CD4-positive, CD25-positive, alpha-beta regulatory T cell (primary cell): ENCODE measurements around the gene DTWD2. TPM values are rescaled to one million over a fixed set of nuclear protein-coding genes. Genes with fewer than 3 reads are reported as not detected.
A peak's percentile ranks its signal among the peaks of the same experiment; 100 is the strongest.
"Not testable (repeated sequence)": the region's sequence is repeated elsewhere in the genome, so short reads cannot be mapped to it uniquely, and the experiment has no call there.

Experiments used
- ATAC-seq, 2 donors: fragments of 150-1000 bp; cut with Tn5 transposase; one replicate each; pipeline ENCODE4 v1.10.0; 2021; ENCODE audit warnings: low read depth in 2 of 2, moderate number of reproducible peaks in 2 of 2, moderate library complexity in 1 of 2
- DNase-seq, 3 donors: peaks; one replicate each; pipeline versions ENCODE4 v3.0.0 to v3.0.0-alpha.2; 2012 to 2022; ENCODE audit warnings: mixed read lengths in 1 of 3
- H3K27ac ChIP-seq: one replicate; pipeline ENCODE4 v1.7.0; 2013; ENCODE audit warnings: mild to moderate bottlenecking, low read length; ENCODE audit not compliant: insufficient read depth, poor library complexity, severe bottlenecking
- H3K27me3 ChIP-seq: one replicate; pipeline ENCODE4 v1.7.0; 2013; ENCODE audit warnings: low read length; ENCODE audit not compliant: control insufficient read depth, insufficient read depth
- H3K36me3 ChIP-seq: one replicate; pipeline ENCODE4 v1.7.0; 2013; ENCODE audit warnings: mild to moderate bottlenecking, low read length, moderate library complexity; ENCODE audit not compliant: control insufficient read depth, insufficient read depth
- H3K4me1 ChIP-seq: 2 replicates; pipeline ENCODE4 v1.7.0; 2013; ENCODE audit warnings: mild to moderate bottlenecking, low read length; ENCODE audit not compliant: insufficient read depth, control insufficient read depth, poor library complexity, severe bottlenecking
- H3K4me3 ChIP-seq: one replicate; pipeline ENCODE4 v1.7.0; 2013; ENCODE audit warnings: low read depth, mild to moderate bottlenecking, low read length, moderate library complexity
- H3K9me3 ChIP-seq, 2 experiments: 1 replicate in 1 of 2; 2 replicates in 1 of 2; pipeline ENCODE4 v1.7.0; 2013; ENCODE audit warnings: low read length in 2 of 2, mild to moderate bottlenecking in 1 of 2, moderate library complexity in 1 of 2; ENCODE audit not compliant: control insufficient read depth in 2 of 2
- H3K27ac Mint-ChIP-seq, 3 donors: one replicate each; pipeline ENCODE4 v1.8.0; 2020 to 2022; ENCODE audit warnings: mild to moderate bottlenecking in 3 of 3, mixed read lengths in 3 of 3, moderate library complexity in 2 of 3
- H3K27me3 Mint-ChIP-seq: one replicate; pipeline ENCODE4 v1.8.0; 2022; ENCODE audit warnings: mild to moderate bottlenecking, mixed read lengths
- H3K36me3 Mint-ChIP-seq: one replicate; pipeline ENCODE4 v1.8.0; 2020; ENCODE audit warnings: mixed read lengths
- H3K4me1 Mint-ChIP-seq, 4 donors: one replicate each; pipeline ENCODE4 v1.8.0; 2020 to 2022; ENCODE audit warnings: mixed read lengths in 4 of 4, mild to moderate bottlenecking in 1 of 4
- H3K4me3 Mint-ChIP-seq, 4 donors: one replicate each; pipeline ENCODE4 v1.8.0; 2020 to 2022; ENCODE audit warnings: mild to moderate bottlenecking in 4 of 4, mixed read lengths in 4 of 4, moderate library complexity in 3 of 4
- H3K9me3 Mint-ChIP-seq, 7 donors: one replicate each; pipeline ENCODE4 v1.8.0; 2020 to 2022; ENCODE audit warnings: mixed read lengths in 7 of 7, mild to moderate bottlenecking in 3 of 7, moderate library complexity in 2 of 7
- polyA plus RNA-seq, 4 donors: library from polyadenylated mRNA; unstranded; fragments of 300-500 nt; fragmentation: Illumina TruSeq; gene quantifications; one replicate each; pipeline ENCODE4 v1.2.3, GENCODE V29; 2021
- total RNA-seq: library from RNA; stranded (reverse); gene quantifications from one replicate; pipeline ENCODE4 v1.2.3, GENCODE V29; 2022

DTWD2 gene
- total and polyA plus RNA-seq, 5 donors from 2014 or later = 0.88 to 1.7 (median 1.6) TPM

DNA sequence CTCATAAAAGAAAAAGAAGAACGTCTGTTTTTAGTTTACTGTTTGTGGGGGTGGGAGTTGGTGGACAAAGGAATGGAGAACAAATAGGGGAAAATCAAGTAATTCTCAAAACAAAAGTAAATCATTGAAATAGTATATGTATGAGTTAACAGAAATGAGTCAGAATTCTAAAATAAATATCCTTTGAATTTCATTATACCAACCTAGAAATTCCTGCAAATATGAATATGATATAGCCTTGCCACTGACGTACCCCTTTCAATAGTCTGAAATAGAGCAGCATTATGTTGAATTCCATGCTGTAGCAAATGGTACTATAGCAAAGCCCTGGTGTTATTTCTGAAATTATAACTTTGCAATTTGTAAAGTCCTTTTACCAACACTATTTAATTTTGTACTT, 29.6 kb upstream of the DTWD2 start:
- Mint-ChIP-seq H3K4me1 (peaks cover 0 to 5% (median 4%) of the 10 kb centered on the region in 4 donors), H3K27ac (no peak overlapping the region), H3K9me3 (no peaks in the 10 kb centered on the region), H3K27me3 (peaks cover 5% of the 10 kb centered on the region), H3K36me3 (no peaks in the 10 kb centered on the region), H3K4me3 (no peak overlapping the region)
- Histone ChIP-seq H3K27ac (no peak overlapping the region), H3K9me3 (no peaks in the 10 kb centered on the region), H3K36me3 (no peaks in the 10 kb centered on the region), H3K4me3 (no peak overlapping the region), H3K4me1 (no peaks in the 10 kb centered on the region), H3K27me3 (no peaks in the 10 kb centered on the region)
- ATAC-seq = no peak
- DNase-seq = no peak

GRCh38 chr5:119016125-119016774, 27.9 kb upstream of the DTWD2 start:
- H3K9me3 Mint-ChIP-seq = no peaks in the 10 kb centered on the region
- H3K27ac Mint-ChIP-seq = no peak overlapping the region

DNA sequence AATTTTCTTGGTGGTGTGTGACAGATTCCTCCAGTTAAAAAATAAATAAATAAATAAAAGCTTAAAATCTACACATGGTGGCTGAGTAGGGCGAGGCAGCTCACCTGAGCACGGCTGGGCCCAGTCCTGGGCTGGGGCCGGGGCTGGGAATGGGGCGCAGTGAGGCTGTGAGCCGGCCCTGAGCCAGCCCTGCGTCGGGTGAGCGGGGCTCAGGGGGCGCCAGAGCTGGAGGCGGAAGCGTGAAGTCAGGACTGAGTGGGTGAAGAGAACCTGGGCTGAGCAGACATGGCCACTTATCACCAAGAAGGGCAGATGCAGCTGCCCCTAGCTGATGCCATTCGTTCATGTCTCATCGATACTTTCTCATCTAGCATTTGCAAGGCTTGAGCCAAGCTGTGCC, 22.8 kb upstream of the DTWD2 start:
- no peak overlapping the region for H3K4me3 Mint-ChIP-seq
- Histone ChIP-seq H3K4me3 (no peak overlapping the region), H3K9me3 (no peaks in the 10 kb centered on the region), H3K4me1 (no peaks in the 10 kb centered on the region), H3K27ac (no peak overlapping the region), H3K36me3 (no peaks in the 10 kb centered on the region), H3K27me3 (no peaks in the 10 kb centered on the region)
- H3K36me3 Mint-ChIP-seq = no peaks in the 10 kb centered on the region
- peaks cover 6% of the 10 kb centered on the region for H3K27me3 Mint-ChIP-seq
- ATAC-seq (no peak), DNase-seq (no peak)
- H3K9me3 Mint-ChIP-seq = no peaks in the 10 kb centered on the region
- H3K27ac Mint-ChIP-seq = no peak overlapping the region
- no peaks in the 10 kb centered on the region for H3K4me1 Mint-ChIP-seq

More at GRCh38 chr5:119016125-119016774, 27.9 kb upstream of the DTWD2 start:
- Mint-ChIP-seq H3K4me3 (no peak overlapping the region), H3K4me1 (no peaks in the 10 kb centered on the region), H3K27me3 (peaks cover 5% of the 10 kb centered on the region), H3K36me3 (no peaks in the 10 kb centered on the region)
- Histone ChIP-seq H3K4me1 (no peaks in the 10 kb centered on the region), H3K27me3 (no peaks in the 10 kb centered on the region), H3K4me3 (no peak overlapping the region), H3K9me3 (no peaks in the 10 kb centered on the region), H3K27ac (no peak overlapping the region), H3K36me3 (no peaks in the 10 kb centered on the region)
- no peak for DNase-seq
- peak; percentile 25 to 40 for ATAC-seq

GRCh38 chr5:119010206-119010605, 21.9 kb upstream of the DTWD2 start:
- peaks cover 6% of the 10 kb centered on the region for H3K27me3 Mint-ChIP-seq
- no peaks in the 10 kb centered on the region for H3K4me1 Mint-ChIP-seq
- H3K9me3 Mint-ChIP-seq = no peaks in the 10 kb centered on the region
- Histone ChIP-seq H3K36me3 (no peaks in the 10 kb centered on the region), H3K27ac (no peak overlapping the region), H3K9me3 (no peaks in the 10 kb centered on the region), H3K27me3 (no peaks in the 10 kb centered on the region), H3K4me3 (no peak overlapping the region), H3K4me1 (no peaks in the 10 kb centered on the region)
- no peak for DNase-seq
- H3K36me3 Mint-ChIP-seq = no peaks in the 10 kb centered on the region
- no peak overlapping the region for H3K27ac Mint-ChIP-seq
- ATAC-seq = no peak
- H3K4me3 Mint-ChIP-seq = no peak overlapping the region

DNA sequence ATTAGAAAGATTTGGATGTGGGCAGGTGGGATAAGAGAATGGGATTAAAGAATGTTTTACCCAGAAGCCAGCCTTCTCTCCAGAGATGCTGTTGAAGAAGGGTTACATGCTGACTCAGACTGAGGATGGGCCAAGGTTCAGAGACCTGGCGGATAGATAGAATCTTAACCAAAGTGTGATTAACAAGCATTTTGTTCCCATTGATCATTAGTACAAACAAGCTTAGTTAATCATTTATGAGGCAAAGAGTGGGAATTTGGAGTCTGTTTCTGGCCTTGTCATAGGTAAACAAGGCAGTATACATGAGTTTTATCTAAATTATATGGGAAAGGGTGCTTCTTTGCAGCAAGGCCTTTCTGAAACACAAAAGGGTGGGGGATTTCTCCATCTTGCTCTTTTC, 20.8 kb upstream of the DTWD2 start:
- Histone ChIP-seq H3K4me1 (no peaks in the 10 kb centered on the region), H3K4me3 (no peak overlapping the region), H3K36me3 (no peaks in the 10 kb centered on the region), H3K27me3 (no peaks in the 10 kb centered on the region), H3K9me3 (no peaks in the 10 kb centered on the region), H3K27ac (no peak overlapping the region)
- Mint-ChIP-seq H3K4me1 (no peaks in the 10 kb centered on the region), H3K27ac (no peak overlapping the region), H3K9me3 (peaks cover 0 to 1% (median 0%) of the 10 kb centered on the region in 7 donors), H3K4me3 (no peak overlapping the region), H3K27me3 (peaks cover 8% of the 10 kb centered on the region), H3K36me3 (no peaks in the 10 kb centered on the region)
- no peak for ATAC-seq
- no peak for DNase-seq

GRCh38 chr5:118999696-119000095, 11.3 kb upstream of the DTWD2 start:
- no peak overlapping the region for H3K4me3 ChIP-seq
- ATAC-seq (no peak), DNase-seq (no peak)
- peaks cover 8% of the 10 kb centered on the region for H3K27me3 ChIP-seq
- Mint-ChIP-seq H3K36me3 (peaks cover 4% of the 10 kb centered on the region), H3K27me3 (peaks cover 10% of the 10 kb centered on the region), H3K4me3 (no peak overlapping the region), H3K4me1 (no peaks in the 10 kb centered on the region), H3K27ac (no peak overlapping the region), H3K9me3 (peaks cover 2 to 31% (median 7%) of the 10 kb centered on the region in 7 donors)
- no peaks in the 10 kb centered on the region for H3K4me1 ChIP-seq
- peaks cover 13 to 18% of the 10 kb centered on the region in 2 experiments for H3K9me3 ChIP-seq
- H3K36me3 ChIP-seq = no peaks in the 10 kb centered on the region
- no peak overlapping the region for H3K27ac ChIP-seq

- H3K36me3 ChIP-seq, H3K4me1 Mint-ChIP-seq, H3K27me3 ChIP-seq, ATAC-seq, H3K27ac ChIP-seq, H3K4me3 ChIP-seq, DNase-seq, H3K4me3 Mint-ChIP-seq, H3K36me3 Mint-ChIP-seq, H3K27ac Mint-ChIP-seq, H3K4me1 ChIP-seq: not testable (repeated sequence)
- peaks cover 13 to 18% of the 10 kb centered on the region in 2 experiments for H3K9me3 ChIP-seq
- Mint-ChIP-seq H3K9me3 (peaks cover 2 to 31% (median 7%) of the 10 kb centered on the region in 7 donors), H3K27me3 (peaks cover 12% of the 10 kb centered on the region)
These were observed 10.5 kb upstream of the DTWD2 start for GRCh38 chr5:118998861-118999260.

DNA sequence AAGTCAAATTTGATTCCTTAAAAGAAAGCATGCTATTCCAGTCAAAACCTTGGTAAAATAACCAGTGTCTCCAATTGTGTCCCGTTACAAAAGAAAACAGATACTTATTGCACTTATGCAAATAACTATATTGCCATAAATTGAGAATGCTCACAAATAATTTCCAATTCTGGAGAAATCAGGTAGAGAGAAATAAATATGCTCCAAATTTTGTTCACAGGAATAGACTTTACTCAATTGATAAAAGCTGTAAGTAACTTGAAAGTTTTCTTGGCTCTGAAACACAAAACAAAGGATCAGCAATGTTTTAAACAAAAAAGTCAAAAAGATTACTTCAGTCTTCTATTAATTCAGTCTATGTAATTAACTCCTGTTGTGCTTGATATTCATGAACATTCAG, 7.8 kb upstream of the DTWD2 start:
- no peak for DNase-seq
- H3K4me1 Mint-ChIP-seq = no peaks in the 10 kb centered on the region

More for the DNA sequence above, 7.8 kb upstream of the DTWD2 start:
- Mint-ChIP-seq H3K36me3 (no peaks in the 10 kb centered on the region), H3K4me3 (no peak overlapping the region), H3K9me3 (peaks cover 3 to 31% (median 7%) of the 10 kb centered on the region in 7 donors), H3K27me3 (peaks cover 6% of the 10 kb centered on the region), H3K27ac (no peak overlapping the region)
- Histone ChIP-seq H3K36me3 (no peaks in the 10 kb centered on the region), H3K9me3 (peaks cover 13 to 18% of the 10 kb centered on the region in 2 experiments), H3K27me3 (peaks cover 4% of the 10 kb centered on the region), H3K27ac (no peak overlapping the region), H3K4me3 (no peak overlapping the region), H3K4me1 (no peaks in the 10 kb centered on the region)
- no peak for ATAC-seq
